ENCODE measurements around the gene ASF1B.
A peak's percentile ranks its signal among the peaks of the same experiment; 100 is the strongest.
"Not testable (repeated sequence)": the region's sequence is repeated elsewhere in the genome, so short reads cannot be mapped to it uniquely, and the experiment has no call there.

The ASF1B gene

DNA sequence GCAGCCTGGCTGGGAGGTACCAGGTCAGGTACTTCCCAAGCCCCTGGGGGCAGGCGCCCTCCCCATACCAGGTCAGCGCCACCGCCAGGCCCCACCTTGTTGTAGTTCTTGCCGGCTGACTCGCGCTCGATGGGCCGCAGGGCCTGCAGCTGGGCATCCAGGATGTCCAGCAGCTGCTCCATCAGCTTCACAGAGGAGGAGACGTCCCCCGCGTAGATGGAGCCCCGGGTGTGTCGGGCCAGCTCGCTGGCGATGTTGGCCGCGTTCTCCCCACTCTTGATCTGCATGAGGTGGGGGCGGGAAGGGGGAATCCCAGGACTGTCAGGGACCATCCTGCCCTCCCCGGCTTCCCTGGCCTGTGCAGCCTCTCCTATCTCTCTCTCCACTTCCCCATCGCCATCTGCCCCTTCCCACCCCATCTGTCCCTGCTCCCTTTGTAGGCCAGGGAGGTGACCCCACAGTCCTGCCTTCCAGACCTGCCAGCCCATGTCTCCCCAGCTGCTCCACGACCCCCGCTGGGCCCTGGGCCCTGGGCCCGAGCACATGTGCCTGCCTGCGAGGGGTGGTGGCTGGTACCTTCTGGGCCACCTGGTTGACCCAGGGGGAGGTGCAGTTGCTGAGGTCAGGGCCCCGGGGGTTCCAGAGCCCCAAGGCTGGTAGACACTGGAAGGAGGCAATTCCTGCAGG, 23.8 kb upstream of the ASF1B start:
- peak; percentile 8 for DNase-seq (ENCODE audit: low spot score)

GRCh38 chr19:14159059-14159458, 22.7 kb upstream of the ASF1B start:
- peak; percentile 7 for DNase-seq (ENCODE audit: low spot score)

DNA sequence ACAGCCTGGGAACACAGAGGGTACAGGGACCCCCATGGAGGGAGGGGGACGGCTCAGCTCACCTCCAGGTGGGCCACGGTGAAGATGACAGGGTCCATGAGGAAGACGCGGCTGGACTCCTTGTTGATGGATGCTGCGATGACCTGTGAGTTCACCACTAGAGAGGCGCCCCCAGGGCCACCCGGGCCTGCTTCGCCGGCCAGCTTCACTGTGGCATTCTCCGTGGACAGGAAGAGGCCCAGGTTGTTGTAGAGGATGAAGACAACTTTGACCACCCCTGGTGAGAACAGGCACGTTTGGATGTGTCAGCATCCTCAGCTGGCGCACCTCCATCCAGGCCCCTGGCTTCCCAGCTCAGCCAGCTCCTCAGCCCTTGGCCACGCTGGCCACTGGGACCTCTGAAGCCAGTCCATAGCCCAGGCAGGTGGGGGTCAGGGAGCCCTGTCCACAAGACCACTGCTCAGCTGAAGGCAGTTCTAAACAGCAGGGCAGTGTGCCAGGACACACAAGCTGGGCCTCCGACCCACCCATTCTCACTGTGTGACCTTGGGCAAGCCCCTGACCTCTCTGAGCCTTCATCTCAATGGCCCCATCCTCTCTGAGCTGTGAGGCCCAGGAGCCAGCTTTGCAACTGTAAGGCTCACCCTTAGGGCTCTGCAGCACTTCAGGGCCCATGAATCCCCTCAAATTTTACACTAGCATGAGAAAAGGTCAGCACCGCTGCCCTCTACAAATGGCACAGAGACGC, 22.1 kb upstream of the ASF1B start:
- DNase-seq (ENCODE audit: low spot score), result peak; percentile 9

DNA sequence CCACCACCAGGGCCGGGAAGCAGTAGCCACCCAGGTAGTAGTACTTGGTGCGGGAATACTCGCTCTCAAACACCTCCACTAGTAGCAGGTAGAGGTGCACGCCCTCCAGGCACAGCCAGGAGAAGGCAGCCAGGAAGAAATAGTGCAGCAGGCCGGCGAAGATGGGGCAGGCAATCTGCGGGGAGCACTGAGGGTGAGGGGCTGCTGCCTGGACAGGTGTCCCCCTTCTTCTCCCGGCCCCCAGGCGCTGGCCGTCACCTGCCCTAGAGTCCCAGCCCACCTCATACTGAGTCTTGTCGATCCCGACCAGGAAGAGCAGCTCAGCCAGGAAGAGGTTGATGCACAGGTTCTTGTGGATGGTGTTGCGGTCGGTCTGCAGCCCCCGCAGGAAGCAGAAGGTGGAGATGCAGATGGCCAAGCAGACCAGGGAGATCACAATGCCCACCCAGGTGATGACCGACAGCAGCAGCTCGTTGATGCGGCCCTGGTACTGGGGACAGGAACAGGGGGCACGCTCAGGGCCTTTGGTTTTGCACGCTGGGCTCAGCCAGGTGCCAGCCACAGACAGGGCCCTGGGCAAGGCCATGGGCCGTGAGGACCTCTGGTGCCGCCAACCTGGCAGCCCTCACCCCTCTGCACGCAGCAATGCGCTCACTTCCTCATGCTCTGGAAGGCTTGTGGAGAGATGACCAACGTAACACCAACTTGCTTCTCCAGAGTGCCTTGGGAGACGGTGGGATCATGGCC, 20.8 kb upstream of the ASF1B start:
- DNase-seq (ENCODE audit: low spot score), result peak; percentile 8

- DNase-seq (ENCODE audit: low spot score), result peak; percentile 8
Observed at GRCh38 chr19:14156122-14156521, 19.7 kb upstream of the ASF1B start.

- DNase-seq (ENCODE audit: low spot score), result peak; percentile 8
Observed at GRCh38 chr19:14155371-14155770, 19.0 kb upstream of the ASF1B start.

- no peak for DNase-seq (ENCODE audit: low spot score)
Observed at GRCh38 chr19:14152713-14153112, 16.3 kb upstream of the ASF1B start.

DNA sequence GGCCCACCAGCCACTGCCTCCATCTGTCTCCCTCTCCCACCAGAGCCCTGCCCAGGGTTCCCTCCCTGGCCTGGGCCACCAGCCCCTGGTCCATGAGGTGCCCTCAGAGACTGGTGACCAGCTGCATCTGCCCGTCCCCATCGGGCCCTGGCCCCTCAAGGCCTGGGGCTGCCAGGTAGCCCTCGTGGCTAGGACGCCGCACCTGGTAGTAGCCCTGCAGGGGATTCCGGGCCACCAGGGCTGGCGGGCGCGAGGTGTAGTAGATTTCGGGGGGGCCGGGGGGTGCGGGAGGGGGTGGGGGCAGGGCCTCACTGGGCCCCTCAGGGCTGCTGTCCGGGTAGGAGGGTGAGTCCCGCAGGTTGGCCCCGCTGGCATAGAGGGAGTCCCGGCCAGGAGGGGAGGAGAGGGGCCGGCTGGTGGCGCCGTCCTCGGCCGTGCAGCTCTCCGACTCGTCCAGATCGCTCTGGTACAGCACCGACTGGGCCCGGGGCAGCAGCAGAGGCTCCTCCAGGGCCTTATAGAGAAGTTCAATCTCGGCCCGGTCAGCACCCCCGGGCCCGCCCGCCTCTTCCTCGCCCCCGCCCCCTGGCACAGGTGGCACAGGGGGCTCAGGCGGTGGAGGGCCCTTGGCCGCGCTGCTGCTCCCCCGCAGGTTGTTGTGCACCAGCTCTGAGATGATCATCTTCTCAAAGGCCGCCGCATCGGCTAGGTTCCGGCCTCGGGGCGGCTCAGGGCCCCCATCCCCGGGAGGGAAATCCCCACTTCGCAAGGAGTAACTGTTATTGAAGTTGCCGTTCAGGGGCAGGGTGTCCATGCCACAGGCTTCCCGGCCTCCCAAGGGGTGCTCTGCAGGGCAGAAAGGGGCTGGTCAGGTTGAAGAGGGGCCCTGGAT, 14.6 kb upstream of the ASF1B start:
- DNase-seq (ENCODE audit: low spot score), result peak; percentile 28

DNA sequence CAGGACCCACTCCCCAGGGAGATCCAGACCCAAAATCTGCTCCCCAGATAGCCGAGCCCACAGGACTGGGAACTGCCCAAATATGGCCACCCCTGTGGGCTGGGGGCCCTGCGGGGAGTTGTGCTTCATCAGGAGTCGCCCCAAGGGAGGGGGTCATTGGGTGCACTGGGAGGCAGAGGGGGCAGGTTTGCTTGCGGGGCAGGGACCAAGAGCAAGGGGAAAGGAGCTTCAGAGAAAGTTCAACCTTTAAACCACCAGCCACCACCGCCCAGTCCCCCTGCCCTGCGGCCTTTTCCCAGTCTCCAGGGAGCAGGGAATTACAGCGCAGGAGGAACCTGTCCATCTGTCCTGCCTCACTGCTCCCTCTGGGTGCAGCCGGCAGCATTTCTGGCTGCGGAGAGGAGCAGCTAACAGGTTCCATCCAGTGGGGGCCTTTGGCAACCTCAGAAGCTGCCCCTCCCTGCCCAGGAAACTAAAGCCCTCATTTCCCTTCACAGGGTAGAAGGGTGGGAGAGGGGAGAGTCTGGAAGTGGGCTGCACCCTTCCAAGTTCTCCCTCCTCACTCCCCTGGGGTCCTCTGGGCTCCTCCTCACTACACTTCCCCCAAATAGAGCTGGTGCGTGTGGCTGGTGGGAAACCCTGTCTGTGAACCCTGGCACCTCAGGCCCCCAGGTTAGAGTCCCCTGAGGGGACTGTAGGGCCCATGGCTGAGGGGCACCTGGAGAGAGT, 13.8 kb upstream of the ASF1B start:
- DNase-seq (ENCODE audit: low spot score), result peak; percentile 53

GRCh38 chr19:14149509-14149994, 13.2 kb upstream of the ASF1B start:
- DNase-seq (ENCODE audit: low spot score), result peak; percentile 45

DNA sequence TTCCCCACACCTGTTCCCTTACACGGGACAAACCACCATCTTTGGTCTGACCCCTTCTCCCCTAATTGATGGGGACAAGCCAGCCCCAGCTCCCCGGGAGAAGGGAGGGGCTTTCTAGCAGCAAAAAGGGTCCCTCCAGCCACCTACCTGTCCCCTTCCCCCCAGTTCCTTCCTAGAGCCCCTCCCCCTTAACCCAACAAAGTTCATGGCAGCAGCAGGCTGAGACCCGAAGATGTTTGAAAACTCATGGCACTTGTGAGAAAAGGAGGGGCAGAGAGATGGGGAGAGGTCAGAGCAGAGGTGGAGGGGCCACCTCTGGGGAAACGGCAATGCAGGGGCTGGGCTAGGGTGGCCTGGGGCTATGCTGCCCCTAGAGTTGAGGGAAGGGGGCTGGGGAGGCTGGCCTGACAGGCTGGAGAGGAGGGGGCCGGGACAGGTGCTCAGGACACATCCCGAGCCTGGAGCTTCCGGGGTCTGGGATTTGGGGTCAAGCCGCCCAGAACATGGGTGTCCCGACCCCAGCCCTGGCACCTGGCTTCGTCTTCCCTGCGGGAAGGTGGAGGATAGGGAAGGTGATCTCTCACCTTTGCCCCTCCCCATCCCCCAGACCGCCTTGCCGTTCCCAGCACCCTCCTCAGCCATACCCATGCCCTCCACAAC, 12.5 kb upstream of the ASF1B start:
- DNase-seq (ENCODE audit: low spot score), result peak; percentile 55

- DNase-seq (ENCODE audit: low spot score), result peak; percentile 86
Observed at GRCh38 chr19:14147797-14148605, 11.6 kb upstream of the ASF1B start.

DNA sequence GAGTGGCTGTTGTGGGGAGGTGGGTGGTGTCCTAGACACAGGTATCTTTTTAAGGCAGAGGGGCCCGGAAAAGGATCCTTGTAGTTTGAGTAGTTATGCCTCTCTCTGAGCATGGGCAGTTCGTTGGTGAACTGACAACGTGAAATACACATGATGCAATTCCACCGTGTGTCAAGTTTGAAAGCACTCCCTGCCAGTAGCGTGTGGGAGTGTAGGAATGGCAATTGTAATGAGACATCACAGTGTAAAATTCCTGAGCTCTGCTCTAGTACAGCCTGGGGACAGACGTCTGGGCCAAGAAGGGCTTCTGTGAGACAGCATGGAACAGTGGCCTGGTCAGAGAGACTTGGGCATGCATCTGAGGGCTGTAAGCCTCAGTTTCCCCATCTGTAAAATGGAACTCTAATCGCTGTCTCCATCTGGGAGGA, 10.4 kb upstream of the ASF1B start:
- peak; percentile 12 for DNase-seq (ENCODE audit: low spot score)

GRCh38 chr19:14146169-14146568, 9.8 kb upstream of the ASF1B start:
- not testable (repeated sequence) for DNase-seq (ENCODE audit: low spot score)

DNA sequence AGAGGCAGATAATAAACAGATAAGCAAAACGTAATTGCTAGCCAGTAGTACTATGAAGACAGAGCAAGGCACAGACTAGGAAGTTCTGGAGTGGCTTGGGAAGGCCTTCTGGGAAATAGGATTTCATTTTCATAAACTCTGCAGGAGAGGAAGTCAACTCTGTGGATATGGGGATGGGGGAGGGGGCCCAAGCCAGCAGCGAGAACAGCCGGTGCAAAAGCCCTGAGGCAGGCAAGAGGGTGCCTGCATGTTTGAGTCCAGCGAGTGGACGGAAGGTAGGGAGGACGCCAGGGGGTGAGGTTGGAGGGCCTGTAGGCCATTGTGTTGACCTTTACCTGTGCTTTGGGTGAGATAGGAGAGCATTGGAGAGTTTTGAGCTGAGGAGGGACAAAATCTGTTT, 9.0 kb upstream of the ASF1B start:
- no peak for DNase-seq (ENCODE audit: low spot score)

DNA sequence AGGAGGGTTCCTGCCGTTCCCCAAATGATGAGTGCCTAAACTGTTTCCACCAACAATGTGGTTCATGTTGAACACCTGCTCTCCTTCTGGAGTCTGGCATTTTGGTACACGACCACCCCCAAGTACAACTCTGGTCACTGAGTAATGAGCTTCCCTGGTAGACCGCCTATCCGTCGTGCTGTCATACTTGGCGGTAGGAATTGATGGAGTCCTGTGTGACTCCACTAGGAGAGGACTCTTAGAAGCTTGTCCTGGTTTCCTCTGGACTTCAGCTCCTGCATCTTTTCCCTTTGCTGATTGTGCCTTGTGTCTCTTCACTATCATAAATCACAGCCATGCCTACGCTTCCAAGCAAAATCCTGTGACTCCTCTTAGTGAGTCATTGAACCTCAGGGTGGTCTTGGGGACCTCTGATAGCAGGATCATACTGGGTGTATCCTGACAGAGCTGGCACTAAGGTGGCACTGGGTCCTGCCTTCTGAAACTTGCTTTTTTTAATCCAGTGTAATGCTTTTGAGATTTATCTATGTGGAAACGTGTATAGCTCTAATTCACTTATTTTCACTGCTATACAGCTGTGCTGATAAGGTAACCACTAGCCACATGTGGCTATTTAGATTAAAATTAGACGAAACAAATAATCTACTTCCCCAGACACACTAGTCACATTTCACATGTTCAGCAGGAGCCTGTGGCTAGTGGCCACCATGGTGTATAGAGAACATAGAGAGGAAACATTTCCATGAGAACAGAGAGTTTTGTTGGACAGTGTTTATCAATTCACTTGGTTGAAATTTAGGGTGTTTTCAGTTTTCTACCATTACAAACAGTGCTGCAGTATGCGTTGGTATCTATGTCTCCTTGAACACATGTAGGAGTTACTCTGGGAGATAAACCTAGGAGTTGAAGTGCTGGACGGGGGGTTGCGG, 6.1 kb upstream of the ASF1B start:
- DNase-seq (ENCODE audit: low spot score), result no peak

GRCh38 chr19:14141041-14141440, 4.7 kb upstream of the ASF1B start:
- no peak for DNase-seq (ENCODE audit: low spot score)

DNA sequence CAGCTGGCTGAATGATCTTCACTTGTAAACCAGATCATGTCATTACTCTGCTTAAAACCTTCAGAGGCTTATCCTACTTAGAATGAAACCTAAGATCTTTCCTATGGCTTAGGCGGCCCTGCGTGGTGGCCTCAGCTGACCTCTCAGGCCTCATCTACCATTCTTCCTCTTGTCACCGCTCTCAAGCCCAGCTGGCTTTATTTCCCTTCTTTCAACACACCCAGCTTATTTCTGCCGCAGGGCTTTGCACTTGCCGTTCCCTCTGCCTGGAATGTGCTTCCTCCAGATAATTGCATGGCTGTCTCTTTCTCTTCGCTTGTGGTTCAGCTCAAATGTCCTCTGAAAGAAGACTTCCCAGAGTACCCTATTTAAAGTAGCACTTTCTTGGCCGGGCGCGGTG, 3.6 kb upstream of the ASF1B start:
- DNase-seq (ENCODE audit: low spot score), result no peak

Measured in iPS-NIHi11 (cell line).